Psoas muscle (tissue), 8 donors: Measurements from ENCODE around the gene C10orf71. TPM values are rescaled to one million over a fixed set of nuclear protein-coding genes. Genes with fewer than 3 reads are reported as not detected.

Source experiments
- ATAC-seq, 4 donors: fragments of 200-7000 bp; cut with Tn5 transposase; one replicate each; pipeline ENCODE4 v1.9.1; 2020; ENCODE audit warnings: moderate library complexity in 3 of 4, mild to moderate bottlenecking in 2 of 4
- DNase-seq, 2 donors: peaks; one replicate each; pipeline ENCODE4 v3.0.0-alpha.2; 2020
- H3K27ac ChIP-seq: fragments of 200-600 bp; one replicate; pipeline ENCODE4 v1.8.0; 2022
- H3K27me3 ChIP-seq, 3 donors: fragments of 200-600 bp in 1 of 3; one replicate each; pipeline versions ENCODE4 v1.6.1 to v1.8.0; 2013 to 2022; ENCODE audit warnings: low read length in 2 of 3, mild to moderate bottlenecking in 2 of 3, moderate library complexity in 1 of 3; ENCODE audit not compliant: insufficient read depth in 3 of 3
- H3K36me3 ChIP-seq, 2 donors: fragments of 200-600 bp in 1 of 2; one replicate each; pipeline versions ENCODE4 v1.6.1 to v1.8.0; 2013 to 2022; ENCODE audit warnings: low read depth in 1 of 2, mild to moderate bottlenecking in 1 of 2, moderate library complexity in 1 of 2; ENCODE audit not compliant: insufficient read depth in 1 of 2
- H3K4me1 ChIP-seq: fragments of 200-600 bp; one replicate; pipeline ENCODE4 v1.8.0; 2022
- H3K4me3 ChIP-seq: fragments of 200-600 bp; one replicate; pipeline ENCODE4 v1.8.0; 2022; ENCODE audit warnings: mild to moderate bottlenecking
- H3K9me3 ChIP-seq: fragments of 200-600 bp; one replicate; pipeline ENCODE4 v1.8.0; 2022
- WGBS, 3 donors: extraction: QIAGEN DNeasy Blood & Tissue Kit; methylation state at CpG; one replicate each; pipeline versions ENCODE4 v1.1.6 to v1.1.7; 2013; 5-methylcytosine and 5-hydroxymethylcytosine counted together
- intact Hi-C, 2 donors: fragments of 100-400 bp; cut with DNase I; formaldehyde crosslinking; loops; one replicate each; pipeline versions ENCODE4 v1.11.0 to v1.14.2; 2022
- polyA plus RNA-seq, 3 donors: library from polyadenylated mRNA; stranded (reverse); fragments of 200-250 nt; gene quantifications; one replicate each; pipeline ENCODE4 v1.2.3, GENCODE V29; 2013
- total RNA-seq, 4 donors: library from RNA; stranded (reverse); fragmentation: NEBNext Ultra II Directional in 2 of 4; extraction: Animal tissue kit (Norgen Biotek cat#: 25700) in 2 of 4; gene quantifications; one replicate each; pipeline versions ENCODE4 v1.2.1 to v1.2.4, GENCODE V29; 2021 to 2023
- TF ChIP-seq, protein P1 (sequence below): fragments of 200-600 bp; IDR thresholded peaks from one replicate; pipeline ENCODE4 v1.8.0; 2022; ENCODE audit warnings: antibody characterized with exemption
- donor health status: healthy with polysubstance abuse.
- donor health status: DM: no; HTN: no; CAD: no; lungs with moderate emphysema.
- donor health status: Bipolar disorder and iron deficiency.
- donor health status: healthy.
- donor health status: DM: yes; HTN: yes; CAD: no.
- donor health status: DM: no; HTN: no; CAD: no.
- donor health status: DM: no; HTN: no; CAD: no.
- donor health status: DM: yes; HTN: yes; CAD: no.

The C10orf71 gene
- total and polyA plus RNA-seq, 7 donors = 4.2 to 356 (median 83.8) TPM

DNA sequence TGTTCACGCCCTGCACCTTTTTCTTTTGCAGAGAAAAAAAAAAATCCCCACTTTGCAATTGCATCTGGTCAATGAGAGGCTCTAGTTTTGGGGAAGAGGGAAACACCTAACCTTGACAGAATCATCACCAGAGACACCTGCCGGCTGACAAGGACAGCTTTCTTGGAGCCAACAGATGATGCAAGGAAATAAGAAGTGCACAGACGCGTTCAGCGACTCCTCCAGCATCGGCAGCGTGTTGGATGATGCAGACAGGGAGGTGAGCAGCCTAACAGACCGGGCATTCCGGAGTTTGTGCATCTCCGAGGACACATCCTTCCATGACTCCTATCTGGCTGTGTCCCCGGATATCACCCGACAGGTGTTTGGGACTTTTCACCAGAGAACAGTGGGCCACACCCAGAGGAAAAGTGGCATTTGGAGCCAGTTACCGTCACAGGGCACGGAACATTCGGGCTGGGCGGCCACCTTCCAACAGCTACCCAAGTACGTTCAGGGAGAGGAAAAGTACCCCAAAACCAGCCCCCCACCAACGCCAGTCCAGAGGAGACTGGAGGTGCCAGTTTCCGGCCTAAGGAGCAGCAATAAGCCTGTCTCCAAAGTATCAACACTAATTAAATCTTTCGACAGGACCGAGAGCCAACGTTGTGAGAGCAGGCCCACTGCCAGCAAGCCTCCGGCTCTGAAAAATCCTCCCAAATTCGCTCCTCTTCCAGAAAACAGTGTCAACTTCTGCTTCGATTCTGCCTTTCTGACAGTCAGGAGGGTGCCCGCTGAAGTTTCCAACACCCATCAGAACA, 23.6 kb downstream of the C10orf71 start:
- Histone ChIP-seq H3K4me3 (no peak overlapping the region), H3K36me3 (peaks cover 0 to 95% of the 10 kb centered on the region in 2 donors), H3K4me1 (peaks cover 19% of the 10 kb centered on the region), H3K27ac (peak overlapping the region; percentile 75), H3K9me3 (no peaks in the 10 kb centered on the region), H3K27me3 (no peaks in the 10 kb centered on the region)
- DNase-seq (no peak), ATAC-seq (peak; percentile 21 to 53 (median 40))
- intact Hi-C loops = no loop called here
- TF ChIP-seq, protein P1, sequence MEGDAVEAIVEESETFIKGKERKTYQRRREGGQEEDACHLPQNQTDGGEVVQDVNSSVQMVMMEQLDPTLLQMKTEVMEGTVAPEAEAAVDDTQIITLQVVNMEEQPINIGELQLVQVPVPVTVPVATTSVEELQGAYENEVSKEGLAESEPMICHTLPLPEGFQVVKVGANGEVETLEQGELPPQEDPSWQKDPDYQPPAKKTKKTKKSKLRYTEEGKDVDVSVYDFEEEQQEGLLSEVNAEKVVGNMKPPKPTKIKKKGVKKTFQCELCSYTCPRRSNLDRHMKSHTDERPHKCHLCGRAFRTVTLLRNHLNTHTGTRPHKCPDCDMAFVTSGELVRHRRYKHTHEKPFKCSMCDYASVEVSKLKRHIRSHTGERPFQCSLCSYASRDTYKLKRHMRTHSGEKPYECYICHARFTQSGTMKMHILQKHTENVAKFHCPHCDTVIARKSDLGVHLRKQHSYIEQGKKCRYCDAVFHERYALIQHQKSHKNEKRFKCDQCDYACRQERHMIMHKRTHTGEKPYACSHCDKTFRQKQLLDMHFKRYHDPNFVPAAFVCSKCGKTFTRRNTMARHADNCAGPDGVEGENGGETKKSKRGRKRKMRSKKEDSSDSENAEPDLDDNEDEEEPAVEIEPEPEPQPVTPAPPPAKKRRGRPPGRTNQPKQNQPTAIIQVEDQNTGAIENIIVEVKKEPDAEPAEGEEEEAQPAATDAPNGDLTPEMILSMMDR = no peak
- WGBS, 3 donors = 35 to 48% (median 36%) methylated on average over 26 of the region's 26 CpGs

DNA sequence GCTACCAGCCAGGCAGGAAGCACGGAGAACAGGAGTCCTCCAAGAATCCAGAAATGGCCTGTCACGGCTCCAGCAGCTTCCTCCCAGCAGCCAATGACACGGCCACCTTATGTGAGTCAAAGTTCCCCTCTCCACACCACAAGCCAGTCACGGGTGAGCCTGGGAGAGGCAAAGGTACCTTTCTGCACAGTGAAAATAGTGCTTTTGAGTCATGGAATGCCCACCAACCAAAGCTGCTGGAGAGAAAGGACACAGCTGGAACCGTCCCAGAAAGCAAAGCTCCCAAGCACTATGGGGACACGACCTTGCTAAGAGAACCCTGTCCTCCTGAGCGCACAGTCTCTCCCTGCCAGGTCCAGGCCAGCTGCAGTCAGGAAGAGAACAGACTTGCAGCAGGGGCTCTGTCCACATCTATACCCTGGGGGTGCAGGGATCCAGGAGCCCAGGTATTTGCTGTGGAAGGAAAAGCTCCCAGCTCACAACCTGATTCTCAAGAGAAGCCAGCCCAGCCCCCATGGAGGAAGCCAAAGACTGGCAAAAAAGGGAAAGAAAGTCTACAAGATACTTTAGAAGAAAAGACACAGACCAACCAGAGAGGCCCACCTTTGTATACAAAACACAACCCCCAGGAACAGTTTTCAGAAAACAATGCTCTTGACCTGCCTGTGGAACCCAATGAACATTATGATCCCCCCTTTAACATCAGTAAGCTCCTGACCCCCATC, 24.4 kb downstream of the C10orf71 start:
- intact Hi-C loops = no loop called here
- peaks cover 0 to 87% of the 10 kb centered on the region in 2 donors for H3K36me3 ChIP-seq
- 12 to 16% (median 13%) methylated on average over 7 of the region's 7 CpGs for WGBS, 3 donors
- H3K27me3 ChIP-seq = no peaks in the 10 kb centered on the region
- DNase-seq = peak in 1 of 2 donors; percentile 68
- H3K4me1 ChIP-seq = peaks cover 19% of the 10 kb centered on the region
- ATAC-seq = peak; percentile 78 to 88 (median 82)
- H3K27ac ChIP-seq = peak overlapping the region; percentile 75
- H3K4me3 ChIP-seq = no peak overlapping the region
- H3K9me3 ChIP-seq = no peaks in the 10 kb centered on the region
- TF ChIP-seq, protein P1 = no peak

DNA sequence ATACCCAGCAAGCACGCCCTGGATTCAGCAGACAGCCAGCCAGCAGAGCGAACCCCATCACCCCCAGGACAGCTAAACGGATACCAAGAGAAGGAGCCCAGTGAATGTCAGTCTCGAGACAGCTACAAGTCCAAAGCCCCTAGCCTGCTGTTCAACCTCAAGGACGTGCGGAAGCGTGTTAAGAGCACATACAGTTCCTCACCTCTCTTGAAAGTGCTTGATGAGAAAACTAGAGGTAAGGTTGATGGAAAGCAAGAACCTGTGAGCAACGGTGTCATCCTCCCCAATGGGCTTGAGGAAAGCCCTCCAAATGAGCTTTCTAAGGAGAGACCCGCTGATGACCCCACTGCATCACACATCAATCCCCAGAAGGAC, 24.9 kb downstream of the C10orf71 start:
- no peak overlapping the region for H3K4me3 ChIP-seq
- 93 to 94% (median 94%) methylated on average over 9 of the region's 9 CpGs for WGBS, 3 donors
- H3K9me3 ChIP-seq = no peaks in the 10 kb centered on the region
- H3K27me3 ChIP-seq = no peaks in the 10 kb centered on the region
- peaks cover 17% of the 10 kb centered on the region for H3K4me1 ChIP-seq
- ATAC-seq (no peak), DNase-seq (no peak)
- peaks cover 0 to 82% of the 10 kb centered on the region in 2 donors for H3K36me3 ChIP-seq
- intact Hi-C loops = no loop called here
- H3K27ac ChIP-seq = no peak overlapping the region
- TF ChIP-seq, protein P1 = no peak

DNA sequence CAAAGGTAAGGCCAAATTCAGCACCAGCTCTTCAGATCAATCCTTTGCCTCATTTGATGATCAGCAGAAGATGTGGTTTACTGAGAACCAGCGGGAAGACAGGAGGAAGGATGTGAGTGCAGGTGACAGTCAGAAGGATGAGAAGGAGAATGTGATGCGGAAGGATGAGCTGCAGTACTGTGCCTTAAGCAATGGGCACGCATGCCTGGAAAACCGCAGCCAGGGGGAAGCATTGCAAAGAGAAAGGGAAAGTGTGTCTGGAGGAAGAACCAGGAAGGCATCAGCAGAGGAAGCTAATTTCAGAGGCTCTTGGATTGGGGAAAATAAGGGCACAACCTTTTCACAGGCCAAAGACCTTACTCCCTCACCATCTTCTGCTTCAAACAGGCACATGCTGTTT, 25.7 kb downstream of the C10orf71 start:
- no peak overlapping the region for H3K4me3 ChIP-seq
- ATAC-seq (no peak), DNase-seq (no peak)
- H3K9me3 ChIP-seq = no peaks in the 10 kb centered on the region
- peaks cover 12% of the 10 kb centered on the region for H3K4me1 ChIP-seq
- intact Hi-C loops = no loop called here
- peaks cover 0 to 73% of the 10 kb centered on the region in 2 donors for H3K36me3 ChIP-seq
- TF ChIP-seq, protein P1 = no peak
- H3K27ac ChIP-seq = no peak overlapping the region
- WGBS, 3 donors = 80 to 91% (median 85%) methylated on average over 4 of the region's 4 CpGs
- no peaks in the 10 kb centered on the region for H3K27me3 ChIP-seq
